H9 (cell line): ENCODE data around the gene BIN1. TPM values are rescaled to one million over a fixed set of nuclear protein-coding genes. Genes with fewer than 3 reads are reported as not detected.

Experiments
- DNase-seq: peaks from one replicate; pipeline ENCODE4 v3.0.0-alpha.2; 2017
- H2AFZ ChIP-seq: one replicate; pipeline ENCODE4 v1.6.1; 2013; ENCODE audit warnings: mild to moderate bottlenecking, low read length, control low read depth, moderate library complexity
- H2AK5ac ChIP-seq: 2 replicates; pipeline ENCODE4 v1.6.1; 2013; ENCODE audit warnings: low read length, control low read depth, mixed read lengths; ENCODE audit not compliant: insufficient read length
- H2BK120ac ChIP-seq: one replicate; pipeline ENCODE4 v1.6.1; 2013; ENCODE audit warnings: low read depth, mild to moderate bottlenecking, low read length, control low read depth, inconsistent platforms; ENCODE audit not compliant: poor library complexity, severe bottlenecking
- H2BK12ac ChIP-seq: 2 replicates; pipeline ENCODE4 v1.6.1; 2013; ENCODE audit warnings: low read length, control low read depth, mixed read lengths, low read depth; ENCODE audit not compliant: insufficient read length
- H2BK15ac ChIP-seq: 2 replicates; pipeline ENCODE4 v1.6.1; 2013; ENCODE audit warnings: low read depth, low read length, control low read depth
- H2BK20ac ChIP-seq: one replicate; pipeline ENCODE4 v1.6.1; 2013; ENCODE audit warnings: low read depth, mild to moderate bottlenecking, low read length, control low read depth, inconsistent platforms; ENCODE audit not compliant: poor library complexity, severe bottlenecking
- H2BK5ac ChIP-seq: 2 replicates; pipeline ENCODE4 v1.6.1; 2013; ENCODE audit warnings: low read length, control low read depth, mixed read lengths; ENCODE audit not compliant: insufficient read length
- H3K14ac ChIP-seq: 2 replicates; pipeline ENCODE4 v1.6.1; 2013; ENCODE audit warnings: low read length, control low read depth; ENCODE audit not compliant: insufficient read depth
- H3K18ac ChIP-seq: 2 replicates; pipeline ENCODE4 v1.6.1; 2013; ENCODE audit warnings: low read depth, mild to moderate bottlenecking, mixed read lengths, low read length, control low read depth; ENCODE audit not compliant: insufficient read length
- H3K23ac ChIP-seq: 2 replicates; pipeline ENCODE4 v1.6.1; 2013; ENCODE audit warnings: low read length, control low read depth, mixed read lengths, low read depth; ENCODE audit not compliant: insufficient read length
- H3K23me2 ChIP-seq: 2 replicates; pipeline ENCODE4 v1.6.1; 2013; ENCODE audit warnings: low read depth, mild to moderate bottlenecking, mixed read lengths, low read length, control low read depth; ENCODE audit not compliant: insufficient read length, poor library complexity, severe bottlenecking
- H3K27ac ChIP-seq: 2 replicates; pipeline ENCODE4 v1.5.1; 2013; ENCODE audit warnings: low read length, control low read depth, mixed read lengths, low read depth; ENCODE audit not compliant: insufficient read length
- H3K27me3 ChIP-seq: 2 replicates; pipeline ENCODE4 v1.6.1; 2013; ENCODE audit warnings: low read length, control low read depth, inconsistent platforms; ENCODE audit not compliant: insufficient read depth
- H3K4ac ChIP-seq: 2 replicates; pipeline ENCODE4 v1.6.1; 2013; ENCODE audit warnings: low read depth, mild to moderate bottlenecking, control low read depth, inconsistent platforms, low read length, moderate library complexity
- H3K4me1 ChIP-seq: 2 replicates; pipeline ENCODE4 v1.6.1; 2013; ENCODE audit warnings: low read length, control low read depth, inconsistent platforms; ENCODE audit not compliant: insufficient read depth
- H3K4me2 ChIP-seq: 2 replicates; pipeline ENCODE4 v1.6.1; 2013; ENCODE audit warnings: low read length, control low read depth, mixed read lengths; ENCODE audit not compliant: insufficient read length, insufficient read depth
- H3K56ac ChIP-seq: 2 replicates; pipeline ENCODE4 v1.6.1; 2013; ENCODE audit warnings: low read depth, mild to moderate bottlenecking, mixed read lengths, low read length, control low read depth; ENCODE audit not compliant: insufficient read length
- H3K79me1 ChIP-seq: 2 replicates; pipeline ENCODE4 v1.6.1; 2013; ENCODE audit warnings: low read depth, mild to moderate bottlenecking, moderate library complexity, low read length, control low read depth, inconsistent platforms; ENCODE audit not compliant: insufficient read depth, poor library complexity, severe bottlenecking
- H3K79me2 ChIP-seq: 2 replicates; pipeline ENCODE4 v1.6.1; 2013; ENCODE audit warnings: low read length, control low read depth, inconsistent platforms; ENCODE audit not compliant: insufficient read depth
- H3K9ac ChIP-seq: 2 replicates; pipeline ENCODE4 v1.6.1; 2013; ENCODE audit warnings: low read length, control low read depth, mixed read lengths; ENCODE audit not compliant: insufficient read length; ENCODE audit errors: extremely low read depth
- H3K9me3 ChIP-seq: one replicate; pipeline ENCODE4 v1.6.1; 2013; ENCODE audit warnings: low read depth, low read length, inconsistent platforms; ENCODE audit not compliant: control insufficient read depth
- H3T11ph ChIP-seq: one replicate; pipeline ENCODE4 v1.6.1; 2013; ENCODE audit warnings: mild to moderate bottlenecking, low read length, control low read depth, inconsistent platforms
- H4K20me1 ChIP-seq: one replicate; pipeline ENCODE4 v1.6.1; 2013; ENCODE audit not compliant: control insufficient read depth, insufficient read length, insufficient read depth
- H4K5ac ChIP-seq: 2 replicates; pipeline ENCODE4 v1.6.1; 2013; ENCODE audit warnings: low read depth, mild to moderate bottlenecking, mixed read lengths, low read length, control low read depth; ENCODE audit not compliant: insufficient read length
- H4K8ac ChIP-seq: replicated peaks from 2 replicates; pipeline ENCODE4 v1.6.1; 2013; ENCODE audit warnings: low read length, control low read depth, mixed read lengths, low read depth; ENCODE audit not compliant: insufficient read length
- H4K91ac ChIP-seq: 2 replicates; pipeline ENCODE4 v1.6.1; 2013; ENCODE audit warnings: low read depth, mild to moderate bottlenecking, moderate library complexity, mixed read lengths, low read length, control low read depth; ENCODE audit not compliant: insufficient read length
- H3K27ac Mint-ChIP-seq, 3 experiments: 2 replicates in 2 of 3; 3 replicates in 1 of 3; pipeline ENCODE4 v1.8.0; 2020 to 2021; ENCODE audit warnings: mixed read lengths in 3 of 3, mild to moderate bottlenecking in 1 of 3, moderate library complexity in 1 of 3
- H3K27me3 Mint-ChIP-seq: 2 replicates; pipeline ENCODE4 v1.8.0; 2021; ENCODE audit warnings: low read depth, mild to moderate bottlenecking, moderate library complexity, mixed read lengths
- H3K36me3 Mint-ChIP-seq, 3 experiments: 2 replicates in 2 of 3; 3 replicates in 1 of 3; pipeline ENCODE4 v1.8.0; 2020 to 2021; ENCODE audit warnings: low read depth in 3 of 3, mixed read lengths in 3 of 3; ENCODE audit not compliant: insufficient read depth in 1 of 3
- H3K4me1 Mint-ChIP-seq, 2 experiments: 2 replicates each; pipeline ENCODE4 v1.8.0; 2020; ENCODE audit warnings: mixed read lengths in 2 of 2
- H3K4me3 Mint-ChIP-seq, 2 experiments: 2 replicates in 1 of 2; 3 replicates in 1 of 2; pipeline ENCODE4 v1.8.0; 2020 to 2021; ENCODE audit warnings: mild to moderate bottlenecking in 2 of 2, mixed read lengths in 2 of 2, moderate library complexity in 1 of 2
- H3K9me3 Mint-ChIP-seq, 2 experiments: 2 replicates in 1 of 2; 3 replicates in 1 of 2; pipeline ENCODE4 v1.8.0; 2020; ENCODE audit warnings: mild to moderate bottlenecking in 2 of 2, mixed read lengths in 2 of 2, moderate library complexity in 1 of 2
- CTCF ChIP-seq: fragments of 200-600 bp; sonication (generic); conservative IDR thresholded peaks from 3 replicates; pipeline ENCODE4 v1.8.0; 2021; ENCODE audit warnings: antibody characterized with exemption, mild to moderate bottlenecking
- WGBS: extraction: QIAGEN DNeasy Blood & Tissue Kit; methylation state at CpG from one replicate; pipeline ENCODE4 v1.1.7; 2013; ENCODE audit warnings: missing lambda C conversion rate, low lambda C conversion rate, mixed read lengths; ENCODE audit not compliant: insufficient read length; ENCODE audit errors: extremely low coverage; 5-methylcytosine and 5-hydroxymethylcytosine counted together
- total RNA-seq: library from RNA; stranded (reverse); gene quantifications from 2 replicates; pipeline ENCODE4 v1.2.1, GENCODE V29; 2021

The BIN1 gene
- total RNA-seq, 1 experiment from 2014 or later = 32.0 TPM

GRCh38 chr2:127041259-127041970, 65.5 kb downstream of the BIN1 start:
- H2BK5ac ChIP-seq = no peak overlapping the region
- no peak overlapping the region for H3K4me2 ChIP-seq
- TF ChIP-seq CTCF = peak; percentile 18; the same call in 2 of the 3 replicates
- no peak overlapping the region for H2BK12ac ChIP-seq
- no peaks in the 10 kb centered on the region; the same call in 1 of the 2 replicates for H3K27me3 Mint-ChIP-seq
- no peak overlapping the region for H3K56ac ChIP-seq
- no peaks in the 10 kb centered on the region; the same call in 1 of the 2 replicates for H3K4me1 ChIP-seq
- no peaks in the 10 kb centered on the region for H3K27me3 ChIP-seq
- no peak overlapping the region for H2AK5ac ChIP-seq
- no peaks in the 10 kb centered on the region for H4K20me1 ChIP-seq
- DNase-seq = no peak
- H3K4ac ChIP-seq = no peak overlapping the region
- H4K8ac ChIP-seq = no peak overlapping the region
- no peak overlapping the region for H3K23ac ChIP-seq
- no peak overlapping the region for H4K91ac ChIP-seq
- H3K4me3 Mint-ChIP-seq = no peak overlapping the region
- no peak overlapping the region for H2BK20ac ChIP-seq
- no peak overlapping the region for H3K9ac ChIP-seq
- no peaks in the 10 kb centered on the region for H3K9me3 Mint-ChIP-seq
- no peak overlapping the region for H4K5ac ChIP-seq
- H3K14ac ChIP-seq = no peak overlapping the region
- H3K36me3 Mint-ChIP-seq = no peaks in the 10 kb centered on the region; a peak in 1 of 7 replicates
- no peaks in the 10 kb centered on the region for H3K79me1 ChIP-seq
- no peaks in the 10 kb centered on the region for H3K23me2 ChIP-seq
- no peak overlapping the region for H3K18ac ChIP-seq
- WGBS = no CpG with 5 or more reads among the region's 15 CpGs
- no peak overlapping the region for H2AFZ ChIP-seq
- H2BK15ac ChIP-seq = no peak overlapping the region
- H3T11ph ChIP-seq = no peak overlapping the region
- H3K27ac Mint-ChIP-seq = peak overlapping the region in 1 of 3 experiments; percentile 79; a peak in 1 of 7 replicates
- no peaks in the 10 kb centered on the region for H3K79me2 ChIP-seq
- H3K4me1 Mint-ChIP-seq = no peaks in the 10 kb centered on the region
- H2BK120ac ChIP-seq = no peak overlapping the region
- no peaks in the 10 kb centered on the region for H3K9me3 ChIP-seq
- no peak overlapping the region for H3K27ac ChIP-seq
